ENCODE measurements around the gene PPARA. TPM values are rescaled to one million over a fixed set of nuclear protein-coding genes. Genes with fewer than 3 reads are reported as not detected.

The PPARA gene
- total RNA-seq, 2 donors from 2014 or later, result 15.4 to 18.7 TPM

GRCh38 chr22:46272762-46273431 lies 122.6 kb downstream of the PPARA start:
- H3K27me3 Mint-ChIP-seq, result no peaks in the 10 kb centered on the region
- H3K4me3 Mint-ChIP-seq, result no peak overlapping the region
- no peaks in the 10 kb centered on the region for H3K9me3 Mint-ChIP-seq
- H3K4me1 Mint-ChIP-seq, result peaks cover 7% of the 10 kb centered on the region
- no peak for ATAC-seq (replicated peaks)
- H3K27ac Mint-ChIP-seq, result no peak overlapping the region
- H3K36me3 Mint-ChIP-seq (ENCODE audit: low read depth), result peaks cover 11% of the 10 kb centered on the region

DNA sequence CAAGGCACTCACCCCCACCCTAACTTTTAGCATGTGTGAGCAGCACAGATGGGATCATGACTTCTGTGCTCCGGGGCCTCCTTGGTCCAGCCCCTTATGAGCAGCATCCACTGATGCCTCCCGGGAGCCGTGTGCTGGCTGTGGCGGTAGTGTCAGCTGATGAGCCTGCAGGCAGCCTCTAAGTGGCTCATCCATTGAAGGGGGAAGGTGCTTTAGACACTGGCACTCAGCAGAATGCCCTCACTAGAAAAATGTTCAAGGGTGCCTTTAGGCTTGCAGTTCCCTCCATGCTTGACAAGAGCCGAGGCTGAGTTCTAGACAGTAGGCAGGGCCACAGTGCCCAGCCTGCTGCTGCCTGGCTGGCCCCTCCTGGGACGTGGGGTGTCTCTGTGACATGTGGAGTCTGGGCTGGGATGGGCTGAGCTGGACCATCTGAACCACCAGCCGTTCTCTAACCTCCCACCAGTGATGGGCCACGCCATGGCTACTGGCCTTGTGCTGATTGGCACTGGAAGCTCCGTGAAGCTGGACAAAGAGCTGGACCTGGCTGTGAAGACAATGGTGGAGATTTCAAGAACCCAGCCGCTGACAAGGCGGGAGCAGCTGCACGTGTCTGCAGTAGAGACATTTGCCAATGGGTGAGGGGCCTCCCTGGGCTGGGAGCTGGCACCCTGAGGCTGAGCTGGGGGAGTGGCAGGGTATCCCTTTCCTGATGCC lies 123.3 kb downstream of the PPARA start:
- Mint-ChIP-seq H3K4me3 (no peak overlapping the region), H3K9me3 (no peaks in the 10 kb centered on the region), H3K4me1 (peaks cover 7% of the 10 kb centered on the region), H3K27me3 (no peaks in the 10 kb centered on the region), H3K27ac (no peak overlapping the region), H3K36me3 (ENCODE audit: low read depth) (peaks cover 16% of the 10 kb centered on the region)
- no peak for ATAC-seq (replicated peaks)

DNA sequence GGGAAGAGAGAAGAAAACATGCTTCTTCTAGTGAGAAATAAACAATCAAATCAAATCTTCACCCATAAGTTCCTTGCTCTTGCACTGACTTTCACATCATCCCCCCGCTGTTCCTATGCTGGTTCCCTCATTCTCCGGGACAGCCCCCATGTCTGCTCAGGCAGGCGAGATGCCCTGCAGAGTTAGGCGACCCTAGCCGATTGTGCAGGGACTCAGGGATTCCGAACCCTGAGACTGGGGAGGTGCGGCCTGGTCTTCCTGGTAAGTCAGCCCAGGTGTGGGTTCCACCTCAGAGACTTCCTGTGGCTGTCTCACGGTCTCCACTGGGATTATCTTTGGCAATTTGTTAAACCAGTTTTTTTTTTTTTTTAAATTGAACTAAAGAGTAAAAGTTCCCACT lies 124.1 kb downstream of the PPARA start:
- Mint-ChIP-seq H3K27me3 (no peaks in the 10 kb centered on the region), H3K27ac (no peak overlapping the region), H3K4me1 (peaks cover 7% of the 10 kb centered on the region), H3K36me3 (ENCODE audit: low read depth) (peaks cover 17% of the 10 kb centered on the region), H3K9me3 (no peaks in the 10 kb centered on the region), H3K4me3 (no peak overlapping the region)
- ATAC-seq (replicated peaks), result no peak

DNA sequence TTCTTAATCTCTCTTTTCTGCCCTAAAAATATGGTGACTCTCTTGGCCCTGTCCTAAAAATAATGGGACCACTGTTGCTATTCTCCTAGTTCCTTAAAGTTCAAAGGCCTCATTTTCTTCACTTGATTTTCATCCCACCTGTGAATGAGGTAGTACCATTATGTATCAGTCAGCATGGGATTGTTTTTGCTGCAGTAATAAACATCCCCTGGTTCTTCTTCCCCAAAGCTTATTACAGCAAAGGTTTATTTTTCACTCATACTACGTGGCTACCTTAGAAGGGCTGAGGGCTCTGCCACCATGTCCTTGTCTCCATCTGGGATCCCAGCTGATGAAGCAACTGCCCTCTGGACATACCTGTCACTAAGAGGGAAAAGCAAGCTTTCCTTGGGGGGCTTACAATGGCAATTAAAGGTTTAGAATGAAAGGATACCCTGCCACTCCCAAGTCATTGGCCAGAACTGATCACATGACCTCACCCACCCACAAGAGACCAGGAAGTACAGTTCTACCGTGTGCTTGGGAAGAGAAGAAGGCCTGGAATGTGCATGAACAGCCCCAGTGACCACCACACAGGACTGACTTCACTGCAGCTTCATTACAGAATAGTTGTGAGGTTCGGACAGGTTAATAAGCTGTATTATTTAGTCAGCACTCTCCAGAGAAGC lies 125.3 kb downstream of the PPARA start:
- Mint-ChIP-seq H3K4me3 (no peak overlapping the region), H3K4me1 (peaks cover 7% of the 10 kb centered on the region), H3K36me3 (ENCODE audit: low read depth) (peaks cover 17% of the 10 kb centered on the region), H3K27me3 (no peaks in the 10 kb centered on the region), H3K27ac (peak overlapping the region; percentile 44), H3K9me3 (no peaks in the 10 kb centered on the region)
- ATAC-seq (replicated peaks), result peak; percentile 38

DNA sequence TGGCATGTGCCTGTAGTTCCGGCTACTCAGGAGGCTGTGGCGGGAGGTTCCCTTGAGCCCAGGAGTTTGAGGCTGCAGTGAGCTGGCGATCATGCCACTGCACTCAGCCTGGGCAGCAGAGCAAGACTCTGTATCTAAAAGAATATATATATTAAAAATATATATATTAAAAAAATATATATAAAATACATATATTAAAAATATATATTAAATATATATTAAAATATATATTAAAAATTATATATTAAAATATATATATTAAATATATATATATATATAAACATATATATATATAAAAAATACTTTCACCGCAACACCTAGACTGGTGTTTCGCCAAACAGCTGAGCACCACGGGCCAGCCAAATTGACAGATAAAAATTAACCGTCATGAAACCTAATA lies 126.2 kb downstream of the PPARA start:
- ATAC-seq (replicated peaks), result no peak
- H3K36me3 Mint-ChIP-seq (ENCODE audit: low read depth), result peaks cover 17% of the 10 kb centered on the region

DNA sequence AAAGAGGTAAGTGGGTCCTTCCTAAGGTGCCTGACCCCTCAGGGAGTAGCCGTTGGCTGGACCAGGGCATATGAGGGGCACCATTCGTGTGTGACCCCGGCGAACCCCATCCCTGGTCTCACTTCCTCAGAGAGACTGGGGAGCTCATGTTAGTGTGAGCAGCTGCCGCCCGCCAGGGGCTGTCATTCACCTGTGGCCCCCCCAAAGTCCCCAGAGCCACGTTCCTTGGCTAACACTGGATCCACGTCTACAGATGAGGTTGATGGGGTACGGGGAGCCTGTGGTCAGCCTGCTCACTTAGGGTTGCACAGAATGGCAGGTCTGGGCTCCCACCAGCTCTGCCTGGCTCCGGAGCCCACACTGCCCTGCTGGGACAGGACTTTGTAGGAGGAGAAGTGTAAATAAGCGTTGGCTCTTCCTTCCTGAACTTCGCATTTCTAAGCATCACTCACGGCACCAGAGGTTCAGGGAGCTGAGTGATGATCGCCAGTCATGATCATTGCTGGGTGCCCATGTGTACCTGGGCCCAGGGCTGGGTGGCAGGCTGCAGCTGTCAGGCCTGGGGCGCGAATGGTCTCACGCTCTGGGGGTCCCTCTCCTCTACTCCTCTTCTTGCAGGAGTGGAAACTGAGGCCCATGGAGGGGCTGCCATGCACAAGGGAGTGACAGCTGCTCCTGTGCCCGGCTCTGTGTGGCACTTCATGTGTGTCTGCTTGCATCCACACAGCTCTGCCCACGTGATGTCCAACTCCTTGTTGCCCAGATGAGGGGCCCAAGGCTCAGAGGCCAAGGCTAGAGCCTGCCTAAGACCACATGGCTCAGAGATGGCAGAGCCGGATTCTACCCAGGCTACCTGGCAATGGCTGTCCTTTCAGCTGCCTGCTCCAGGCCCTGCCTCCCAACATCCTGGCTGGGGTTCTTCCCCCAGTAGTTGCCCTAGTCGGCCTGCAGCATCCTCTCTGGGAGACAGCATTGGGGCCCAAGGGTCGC lies 128.6 kb downstream of the PPARA start:
- Mint-ChIP-seq H3K9me3 (no peaks in the 10 kb centered on the region), H3K27ac (no peak overlapping the region), H3K27me3 (no peaks in the 10 kb centered on the region), H3K4me1 (peaks cover 7% of the 10 kb centered on the region), H3K4me3 (no peak overlapping the region), H3K36me3 (ENCODE audit: low read depth) (peaks cover 19% of the 10 kb centered on the region)
- ATAC-seq (replicated peaks), result no peak

More for the DNA sequence above, 126.2 kb downstream of the PPARA start:
- no peak overlapping the region for H3K27ac Mint-ChIP-seq
- H3K27me3 Mint-ChIP-seq, result no peaks in the 10 kb centered on the region
- no peak overlapping the region for H3K4me3 Mint-ChIP-seq
- H3K4me1 Mint-ChIP-seq, result peaks cover 7% of the 10 kb centered on the region
- H3K9me3 Mint-ChIP-seq, result no peaks in the 10 kb centered on the region

DNA sequence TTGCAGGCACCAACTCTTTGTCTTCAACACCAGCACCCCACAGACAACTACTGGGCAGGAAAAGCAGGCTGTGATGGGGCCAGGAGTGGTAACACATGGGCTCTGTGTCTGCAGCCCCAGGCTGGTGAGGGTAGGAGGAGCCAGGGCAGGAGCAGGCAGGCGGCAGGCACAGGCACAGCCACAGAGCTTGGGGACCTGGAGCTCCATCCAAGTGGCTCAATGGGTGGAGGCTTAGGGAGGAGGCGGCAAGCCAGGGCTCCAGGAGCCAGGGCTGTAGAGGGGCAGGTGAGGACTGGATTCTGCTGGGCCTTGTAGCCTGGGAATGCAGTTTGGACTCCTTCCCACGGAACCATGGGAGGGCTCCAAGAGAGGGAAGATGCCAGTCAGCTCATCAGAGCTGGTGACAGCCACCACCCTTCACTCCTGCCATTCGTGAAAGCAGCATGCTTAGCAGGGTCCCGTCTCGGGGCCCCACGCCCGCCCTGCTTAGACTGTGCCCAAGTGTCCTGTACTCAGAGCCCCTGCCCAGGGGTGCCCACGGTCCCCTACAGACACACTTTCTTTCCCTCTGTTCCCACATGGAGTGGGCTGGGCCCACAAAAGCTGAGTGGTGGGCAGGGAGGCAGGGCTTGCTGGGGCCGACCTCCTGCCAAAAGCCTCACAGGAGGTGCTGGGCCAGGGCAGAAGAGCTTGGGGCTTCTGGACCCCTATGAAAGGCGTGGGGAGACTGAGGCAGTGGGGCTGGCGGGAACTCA lies 129.9 kb downstream of the PPARA start:
- no peaks in the 10 kb centered on the region for H3K9me3 Mint-ChIP-seq
- H3K4me1 Mint-ChIP-seq, result peaks cover 7% of the 10 kb centered on the region
- H3K27ac Mint-ChIP-seq, result no peak overlapping the region
- H3K4me3 Mint-ChIP-seq, result no peak overlapping the region
- H3K27me3 Mint-ChIP-seq, result no peaks in the 10 kb centered on the region
- peaks cover 23% of the 10 kb centered on the region for H3K36me3 Mint-ChIP-seq (ENCODE audit: low read depth)
- ATAC-seq (replicated peaks), result no peak

- no peaks in the 10 kb centered on the region for H3K27me3 Mint-ChIP-seq
Observed at GRCh38 chr22:46280999-46281623, 130.8 kb downstream of the PPARA start.

GRCh38 chr22:46281866-46282678 lies 131.7 kb downstream of the PPARA start:
- Mint-ChIP-seq H3K4me3 (no peak overlapping the region), H3K27me3 (no peaks in the 10 kb centered on the region), H3K36me3 (ENCODE audit: low read depth) (peaks cover 20% of the 10 kb centered on the region), H3K9me3 (no peaks in the 10 kb centered on the region), H3K27ac (peak overlapping the region; percentile 2), H3K4me1 (peaks cover under 1% of the 10 kb centered on the region)
- no peak for ATAC-seq (replicated peaks)

More at GRCh38 chr22:46280999-46281623, 130.8 kb downstream of the PPARA start:
- H3K36me3 Mint-ChIP-seq (ENCODE audit: low read depth), result peaks cover 17% of the 10 kb centered on the region
- H3K4me3 Mint-ChIP-seq, result no peak overlapping the region
- peak overlapping the region; percentile 2 for H3K27ac Mint-ChIP-seq
- no peaks in the 10 kb centered on the region for H3K4me1 Mint-ChIP-seq
- ATAC-seq (replicated peaks), result no peak
- H3K9me3 Mint-ChIP-seq, result no peaks in the 10 kb centered on the region

DNA sequence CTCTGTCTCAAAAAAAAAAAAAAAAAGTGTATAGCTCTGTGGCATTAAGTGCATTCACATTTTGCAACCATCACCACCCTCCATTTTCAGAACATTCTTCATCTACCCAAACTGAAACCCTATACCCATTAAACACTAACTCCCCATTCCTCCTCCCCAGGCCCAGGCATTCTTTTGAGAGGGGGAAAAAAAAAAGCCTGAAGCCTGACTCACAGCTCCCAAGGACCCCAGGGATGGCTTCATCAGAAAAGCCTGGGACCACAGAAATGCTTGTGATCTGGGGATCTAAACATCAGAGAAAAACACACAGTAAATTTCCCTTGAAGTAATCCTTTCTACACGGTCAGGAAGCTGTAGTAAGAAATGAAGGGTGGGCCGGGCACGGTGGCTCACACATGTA lies 135.7 kb downstream of the PPARA start:
- Mint-ChIP-seq H3K4me3 (no peak overlapping the region), H3K36me3 (ENCODE audit: low read depth) (peaks cover 18% of the 10 kb centered on the region), H3K27me3 (no peaks in the 10 kb centered on the region), H3K9me3 (no peaks in the 10 kb centered on the region), H3K27ac (no peak overlapping the region), H3K4me1 (peaks cover 9% of the 10 kb centered on the region)
- ATAC-seq (replicated peaks), result no peak

DNA sequence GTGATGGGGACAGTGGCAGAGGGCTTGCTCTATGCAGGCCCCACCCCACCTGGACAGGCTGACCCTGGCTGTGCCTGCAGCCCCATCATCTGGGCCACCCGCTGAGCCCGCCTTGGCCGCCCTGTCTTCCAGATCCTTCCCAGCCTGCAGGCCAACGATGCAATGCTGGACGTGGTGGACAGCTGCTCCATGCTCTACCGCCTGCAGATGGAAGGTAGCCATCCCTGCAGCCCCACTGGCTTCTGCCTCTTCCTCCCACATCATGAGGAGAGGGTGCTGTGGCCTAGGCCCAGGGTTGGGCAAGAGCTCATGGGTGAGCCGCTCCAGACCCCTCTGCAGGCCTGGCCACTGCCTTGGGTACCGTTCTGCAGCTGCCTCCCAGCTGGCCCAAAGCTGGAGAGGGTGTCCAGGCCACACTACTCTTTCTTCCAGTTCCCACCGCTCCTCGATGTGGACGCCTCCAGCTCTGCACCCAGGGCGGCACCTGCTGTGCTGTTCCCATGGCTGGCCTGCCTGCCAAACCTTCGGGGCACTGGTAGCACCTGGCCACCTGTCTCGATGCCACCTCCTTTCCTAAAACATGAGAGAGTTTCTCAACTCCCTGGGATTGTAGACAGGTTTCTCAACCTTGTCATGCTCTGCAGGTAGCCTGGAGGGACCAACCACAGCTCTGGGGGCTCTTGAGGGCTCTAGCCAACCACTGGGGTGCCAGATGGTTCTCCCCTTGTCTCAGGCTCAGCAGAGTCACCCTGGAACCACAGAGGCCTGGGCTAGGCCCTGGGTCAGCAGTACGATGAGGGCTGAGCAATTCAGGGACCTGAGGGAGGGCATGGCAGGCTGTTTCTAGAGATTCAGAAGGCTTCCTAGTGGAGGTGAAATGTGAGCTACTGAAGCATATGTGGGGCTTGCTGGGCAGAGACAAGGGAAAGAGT lies 136.9 kb downstream of the PPARA start:
- H3K9me3 Mint-ChIP-seq, result peaks cover 2% of the 10 kb centered on the region
- H3K36me3 Mint-ChIP-seq (ENCODE audit: low read depth), result peaks cover 19% of the 10 kb centered on the region
- peaks cover 9% of the 10 kb centered on the region for H3K4me1 Mint-ChIP-seq
- peak overlapping the region; percentile 77 for H3K4me3 Mint-ChIP-seq
- ATAC-seq (replicated peaks), result no peak
- H3K27ac Mint-ChIP-seq, result peak overlapping the region; percentile 90
- no peaks in the 10 kb centered on the region for H3K27me3 Mint-ChIP-seq
